Effector memory CD8-positive, alpha-beta T cell (primary cell): ENCODE data around the gene SMYD3.
"Not testable (repeated sequence)": the region's sequence is repeated elsewhere in the genome, so short reads cannot be mapped to it uniquely, and the experiment has no call there.

Experiments used
- ATAC-seq: fragments of 150-1000 bp; cut with Tn5 transposase; replicated peaks from 2 replicates; pipeline ENCODE4 v1.10.0; 2021; ENCODE audit warnings: mild to moderate bottlenecking, moderate library complexity
- DNase-seq, 3 experiments: peaks; one replicate each; pipeline ENCODE4 v3.0.0; 2021
- H3K27ac Mint-ChIP-seq, 2 donors: one replicate each; pipeline ENCODE4 v1.8.0; 2022; ENCODE audit warnings: mild to moderate bottlenecking in 2 of 2, mixed read lengths in 2 of 2, moderate library complexity in 2 of 2
- H3K27me3 Mint-ChIP-seq, 2 donors: one replicate each; pipeline ENCODE4 v1.8.0; 2022; ENCODE audit warnings: mixed read lengths in 2 of 2
- H3K36me3 Mint-ChIP-seq: one replicate; pipeline ENCODE4 v1.8.0; 2022; ENCODE audit warnings: mild to moderate bottlenecking, moderate library complexity, mixed read lengths; ENCODE audit not compliant: insufficient read depth
- H3K4me1 Mint-ChIP-seq, 2 donors: one replicate each; pipeline ENCODE4 v1.8.0; 2022; ENCODE audit warnings: low read depth in 2 of 2, mixed read lengths in 2 of 2
- H3K4me3 Mint-ChIP-seq, 2 donors: one replicate each; pipeline ENCODE4 v1.8.0; 2022; ENCODE audit warnings: mild to moderate bottlenecking in 2 of 2, mixed read lengths in 2 of 2, moderate library complexity in 2 of 2
- H3K9me3 Mint-ChIP-seq, 2 donors: one replicate each; pipeline ENCODE4 v1.8.0; 2022; ENCODE audit warnings: mixed read lengths in 2 of 2

SMYD3 gene

GRCh38 chr1:246081138-246081702 is 425.9 kb downstream of the SMYD3 start:
- Mint-ChIP-seq H3K27ac (no peak overlapping the region), H3K9me3 (peaks cover 0 to 6% of the 10 kb centered on the region in 2 donors), H3K36me3 (no peaks in the 10 kb centered on the region), H3K4me3 (no peak overlapping the region), H3K4me1 (peaks cover 3 to 4% of the 10 kb centered on the region in 2 donors), H3K27me3 (no peaks in the 10 kb centered on the region)
- ATAC-seq (no peak), DNase-seq (no peak)

GRCh38 chr1:246080031-246080430 is 427.0 kb downstream of the SMYD3 start:
- no peak for DNase-seq
- H3K27me3 Mint-ChIP-seq = no peaks in the 10 kb centered on the region
- peaks cover 4 to 5% of the 10 kb centered on the region in 2 donors for H3K4me1 Mint-ChIP-seq
- H3K27ac Mint-ChIP-seq = no peak overlapping the region
- H3K4me3 Mint-ChIP-seq = no peak overlapping the region
- H3K36me3 Mint-ChIP-seq = no peaks in the 10 kb centered on the region
- ATAC-seq = no peak
- H3K9me3 Mint-ChIP-seq = peaks cover 0 to 6% of the 10 kb centered on the region in 2 donors

DNA sequence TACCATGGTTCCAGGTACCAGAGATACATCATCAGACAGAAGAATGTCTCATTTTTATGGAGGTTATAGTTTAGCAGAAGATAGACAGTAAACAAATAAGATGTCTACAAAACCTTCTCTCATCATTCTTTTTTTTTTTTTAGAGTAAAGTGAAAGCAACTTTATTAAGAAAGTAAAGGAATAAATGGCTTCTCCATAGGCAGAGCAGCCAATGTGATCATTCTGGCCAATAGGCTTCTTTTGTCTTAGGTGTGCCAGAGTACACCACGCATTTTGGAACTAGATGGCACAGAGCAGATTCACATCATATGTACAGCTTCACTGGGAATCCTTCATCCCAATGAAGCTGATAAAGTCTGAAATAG is 428.2 kb downstream of the SMYD3 start:
- Mint-ChIP-seq H3K27ac (no peak overlapping the region), H3K9me3 (peaks cover 0 to 6% of the 10 kb centered on the region in 2 donors), H3K27me3 (no peaks in the 10 kb centered on the region), H3K36me3 (no peaks in the 10 kb centered on the region), H3K4me1 (peaks cover 4 to 5% of the 10 kb centered on the region in 2 donors), H3K4me3 (no peak overlapping the region)
- DNase-seq = no peak
- ATAC-seq = no peak

- H3K4me1 Mint-ChIP-seq = peaks cover 4 to 5% of the 10 kb centered on the region in 2 donors
- ATAC-seq = no peak
- DNase-seq = no peak
- no peaks in the 10 kb centered on the region for H3K27me3 Mint-ChIP-seq
- no peak overlapping the region for H3K27ac Mint-ChIP-seq
- no peak overlapping the region for H3K4me3 Mint-ChIP-seq
- H3K9me3 Mint-ChIP-seq = peaks cover 0 to 2% of the 10 kb centered on the region in 2 donors
- no peaks in the 10 kb centered on the region for H3K36me3 Mint-ChIP-seq
Measured at GRCh38 chr1:246078126-246078887, 428.8 kb downstream of the SMYD3 start.

GRCh38 chr1:246077476-246077875 is 429.6 kb downstream of the SMYD3 start:
- no peaks in the 10 kb centered on the region for H3K27me3 Mint-ChIP-seq
- no peak overlapping the region for H3K27ac Mint-ChIP-seq
- DNase-seq = no peak
- ATAC-seq = no peak
- H3K4me3 Mint-ChIP-seq = no peak overlapping the region
- H3K4me1 Mint-ChIP-seq = peaks cover 4 to 5% of the 10 kb centered on the region in 2 donors
- H3K9me3 Mint-ChIP-seq = no peaks in the 10 kb centered on the region
- no peaks in the 10 kb centered on the region for H3K36me3 Mint-ChIP-seq

DNA sequence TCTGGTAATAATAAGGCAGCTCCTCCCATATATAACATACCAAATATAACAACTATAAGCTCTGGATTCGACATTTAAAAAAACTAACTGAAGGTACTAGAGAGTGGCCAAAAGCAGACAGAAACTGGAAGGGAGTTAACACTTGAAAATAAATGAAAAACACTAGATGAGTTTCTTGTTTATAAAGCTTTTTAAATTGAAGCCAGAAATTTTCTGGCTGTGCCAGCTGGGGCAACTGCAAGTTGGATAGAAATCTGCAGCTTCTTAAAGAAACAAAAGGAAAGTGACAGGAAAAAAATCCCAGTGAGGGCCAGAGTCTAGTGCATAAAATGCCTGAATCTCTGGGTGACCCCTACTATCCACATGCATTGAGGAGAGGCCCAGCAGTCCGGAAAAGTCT is 432.7 kb downstream of the SMYD3 start:
- Mint-ChIP-seq H3K9me3 (no peaks in the 10 kb centered on the region), H3K27me3 (no peaks in the 10 kb centered on the region), H3K4me1 (peaks cover 2 to 3% of the 10 kb centered on the region in 2 donors), H3K4me3 (no peak overlapping the region), H3K36me3 (peaks cover 3% of the 10 kb centered on the region), H3K27ac (no peak overlapping the region)
- no peak for DNase-seq
- no peak for ATAC-seq

- no peaks in the 10 kb centered on the region for H3K9me3 Mint-ChIP-seq
- no peak overlapping the region for H3K4me3 Mint-ChIP-seq
- no peak for DNase-seq
- no peak overlapping the region for H3K27ac Mint-ChIP-seq
- H3K4me1 Mint-ChIP-seq = peaks cover 4 to 8% of the 10 kb centered on the region in 2 donors
- peaks cover 3% of the 10 kb centered on the region for H3K36me3 Mint-ChIP-seq
- no peaks in the 10 kb centered on the region for H3K27me3 Mint-ChIP-seq
- ATAC-seq = no peak
Measured at GRCh38 chr1:246072456-246072955, 434.6 kb downstream of the SMYD3 start.

DNA sequence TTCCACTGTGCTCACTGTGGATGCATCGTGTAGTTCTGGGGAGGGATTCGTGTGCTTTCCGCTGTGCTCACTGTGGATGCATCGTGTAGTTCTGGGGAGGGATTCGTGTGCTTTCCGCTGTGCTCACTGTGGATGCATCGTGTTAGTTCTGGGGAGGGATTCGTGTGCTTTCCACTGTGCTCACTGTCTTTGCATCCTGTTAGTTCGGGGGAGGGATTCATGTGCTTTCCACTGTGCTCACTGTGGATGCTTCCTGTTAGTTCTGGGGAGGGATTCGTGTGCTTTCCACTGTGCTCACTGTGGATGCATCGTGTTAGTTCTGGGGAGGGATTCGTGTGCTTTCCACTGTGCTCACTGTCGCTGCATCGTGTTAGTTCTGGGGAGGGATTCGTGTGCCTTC is 435.1 kb downstream of the SMYD3 start:
- H3K4me3 Mint-ChIP-seq, ATAC-seq, H3K4me1 Mint-ChIP-seq, H3K9me3 Mint-ChIP-seq, H3K27ac Mint-ChIP-seq, H3K27me3 Mint-ChIP-seq, DNase-seq, H3K36me3 Mint-ChIP-seq: not testable (repeated sequence)

DNA sequence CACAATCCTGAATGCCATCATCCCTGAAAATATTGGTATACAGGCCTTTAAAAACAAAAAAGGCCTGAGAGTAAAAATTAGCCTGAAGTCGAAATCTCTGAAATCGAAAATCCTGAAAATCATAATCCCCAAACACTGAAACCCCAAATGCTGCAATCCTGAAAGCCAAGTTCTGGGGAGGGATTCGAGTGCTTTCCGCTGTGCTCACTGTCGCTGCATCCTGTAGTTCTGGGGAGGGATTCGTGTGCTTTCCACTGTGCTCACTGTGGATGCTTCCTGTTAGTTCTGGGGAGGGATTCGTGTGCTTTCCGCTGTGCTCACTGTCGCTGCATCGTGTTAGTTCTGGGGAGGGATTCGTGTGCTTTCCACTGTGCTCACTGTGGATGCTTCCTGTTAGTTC is 435.5 kb downstream of the SMYD3 start:
- H3K36me3 Mint-ChIP-seq, ATAC-seq, H3K27ac Mint-ChIP-seq, H3K4me3 Mint-ChIP-seq, H3K27me3 Mint-ChIP-seq, H3K4me1 Mint-ChIP-seq, DNase-seq, H3K9me3 Mint-ChIP-seq: not testable (repeated sequence)

DNA sequence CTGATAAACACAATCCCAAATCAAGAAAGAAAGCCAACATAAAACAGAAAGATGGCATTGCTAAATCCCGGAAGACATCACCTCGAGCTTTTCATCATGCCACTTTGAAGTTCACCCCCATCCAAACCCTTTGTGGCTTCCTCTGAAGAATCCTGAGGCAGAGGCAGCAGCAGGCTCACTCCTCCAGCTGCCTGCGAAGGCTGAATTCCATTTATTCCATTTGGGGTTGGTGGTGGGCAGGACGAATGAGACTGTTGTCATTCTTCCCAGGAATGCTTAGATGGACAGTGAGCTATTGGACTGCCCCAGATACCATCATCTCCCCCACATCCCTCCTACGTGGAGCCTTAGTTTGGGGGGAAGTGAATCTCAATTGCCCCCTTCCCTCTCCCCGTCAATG is 437.5 kb downstream of the SMYD3 start:
- no peaks in the 10 kb centered on the region for H3K27me3 Mint-ChIP-seq
- no peaks in the 10 kb centered on the region for H3K9me3 Mint-ChIP-seq
- ATAC-seq (no peak), DNase-seq (no peak)
- peaks cover 3% of the 10 kb centered on the region for H3K36me3 Mint-ChIP-seq
- peaks cover 5 to 8% of the 10 kb centered on the region in 2 donors for H3K4me1 Mint-ChIP-seq
- H3K4me3 Mint-ChIP-seq = no peak overlapping the region
- no peak overlapping the region for H3K27ac Mint-ChIP-seq

DNA sequence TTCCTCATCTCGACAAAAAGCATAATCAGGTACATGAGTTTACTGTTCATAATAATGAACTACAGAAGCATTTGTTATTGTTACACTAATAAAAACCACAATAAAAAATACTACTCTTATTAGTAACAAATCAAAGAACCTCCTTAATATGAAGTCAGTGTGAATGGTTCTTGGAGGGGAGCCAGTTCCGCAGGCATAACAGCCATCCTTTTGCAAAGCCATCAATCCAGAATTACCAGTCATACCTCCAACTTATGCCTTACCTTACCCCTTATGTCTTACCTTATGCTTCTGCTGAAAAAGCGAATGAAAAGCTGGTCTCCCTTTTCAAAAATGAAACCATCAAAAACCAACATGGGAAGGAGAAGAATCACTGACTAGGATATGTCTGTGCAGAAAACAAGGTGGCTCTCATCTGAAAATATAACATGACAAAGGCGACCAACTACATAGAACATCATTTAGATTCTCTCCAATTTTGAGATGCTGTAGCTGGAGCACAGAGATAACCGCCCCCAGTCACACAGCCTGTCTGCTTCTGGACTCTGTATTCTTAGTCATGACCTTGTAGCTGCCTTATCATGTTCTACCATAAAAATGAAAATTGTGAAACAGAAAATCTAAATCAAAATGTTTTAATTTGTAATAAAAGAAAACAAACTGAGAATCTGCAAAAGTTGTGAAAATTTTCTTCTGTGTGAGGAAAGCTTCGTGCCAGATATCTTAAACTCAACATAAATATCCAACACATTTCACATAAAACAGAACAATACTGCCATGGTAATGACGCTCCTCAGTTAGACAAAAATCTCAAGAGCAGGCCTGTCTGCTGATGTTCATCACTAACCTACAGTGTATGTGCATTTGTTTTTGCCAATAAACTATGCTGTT is 438.2 kb downstream of the SMYD3 start:
- Mint-ChIP-seq H3K4me1 (peaks cover 5 to 8% of the 10 kb centered on the region in 2 donors), H3K27ac (peak overlapping the region in 1 of 2 donors; percentile 56), H3K36me3 (peaks cover 3% of the 10 kb centered on the region), H3K4me3 (no peak overlapping the region), H3K9me3 (no peaks in the 10 kb centered on the region), H3K27me3 (no peaks in the 10 kb centered on the region)
- ATAC-seq (no peak), DNase-seq (no peak)

DNA sequence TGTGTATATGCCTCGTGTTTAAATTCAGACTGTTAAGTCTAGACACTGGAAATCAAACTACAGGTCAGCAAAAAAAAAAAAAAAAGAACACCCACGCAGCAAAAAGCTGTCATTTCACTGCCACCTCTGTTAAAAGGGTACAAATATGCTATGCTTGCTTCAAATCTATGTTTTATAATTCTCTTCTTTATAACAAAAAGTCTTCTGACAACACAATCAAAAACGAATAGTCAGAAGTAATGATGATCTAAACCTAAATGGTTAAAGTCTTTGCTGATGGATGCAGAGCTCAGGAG is 438.9 kb downstream of the SMYD3 start:
- no peaks in the 10 kb centered on the region for H3K9me3 Mint-ChIP-seq
- H3K36me3 Mint-ChIP-seq = peaks cover 3% of the 10 kb centered on the region
- DNase-seq (no peak), ATAC-seq (no peak)
- H3K27me3 Mint-ChIP-seq = no peaks in the 10 kb centered on the region
- H3K27ac Mint-ChIP-seq = peak overlapping the region; percentile 56 to 76
- peaks cover 5 to 8% of the 10 kb centered on the region in 2 donors for H3K4me1 Mint-ChIP-seq
- H3K4me3 Mint-ChIP-seq = no peak overlapping the region

DNA sequence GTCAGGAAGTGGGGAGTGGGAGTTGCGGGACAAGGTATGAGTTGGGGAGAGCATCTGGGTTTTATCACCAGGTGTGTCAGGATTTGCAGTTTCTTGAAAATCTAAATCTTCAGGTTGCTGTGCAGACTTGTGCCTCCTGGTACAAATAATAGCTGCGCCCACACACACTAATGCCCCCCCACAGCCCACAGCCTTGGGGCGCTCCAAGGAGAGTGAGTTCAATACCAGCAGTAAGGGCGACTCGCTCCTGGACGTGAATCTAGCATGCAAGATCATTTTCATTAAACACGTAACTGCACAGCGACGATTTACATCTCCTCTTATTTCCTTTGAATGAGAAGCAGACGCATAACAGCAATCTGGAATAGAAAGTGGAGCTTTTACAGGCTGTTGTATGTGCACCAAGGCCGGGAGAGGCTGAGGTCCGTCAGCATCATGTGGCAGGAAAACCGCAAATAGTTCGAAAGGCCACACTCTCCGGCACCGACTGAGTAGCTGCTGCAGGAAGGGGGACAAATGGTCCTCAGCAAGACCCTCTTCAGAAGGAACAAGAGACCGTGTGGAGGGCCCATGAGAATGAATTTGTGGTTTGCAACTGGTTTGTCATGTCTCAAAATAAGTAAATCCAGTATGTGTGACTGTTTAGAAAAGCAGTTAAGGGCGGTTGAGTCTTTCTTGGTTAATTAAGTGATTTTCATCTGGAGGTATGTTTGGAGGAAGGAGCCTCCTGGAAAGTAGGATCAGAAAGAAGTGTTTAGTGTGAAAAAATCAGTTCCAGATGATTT is 439.5 kb downstream of the SMYD3 start:
- Mint-ChIP-seq H3K4me1 (peaks cover 5 to 8% of the 10 kb centered on the region in 2 donors), H3K27me3 (no peaks in the 10 kb centered on the region), H3K9me3 (no peaks in the 10 kb centered on the region), H3K27ac (peak overlapping the region; percentile 56 to 76), H3K4me3 (no peak overlapping the region), H3K36me3 (peaks cover 3% of the 10 kb centered on the region)
- no peak for ATAC-seq
- DNase-seq = no peak
